Measurements from ENCODE around the gene SLC5A4. TPM values are rescaled to one million over a fixed set of nuclear protein-coding genes. Genes with fewer than 3 reads are reported as not detected.
"Not testable (repeated sequence)": the region's sequence is repeated elsewhere in the genome, so short reads cannot be mapped to it uniquely, and the experiment has no call there.

Gene SLC5A4
- polyA plus RNA-seq, 1 experiment: not detected

DNA sequence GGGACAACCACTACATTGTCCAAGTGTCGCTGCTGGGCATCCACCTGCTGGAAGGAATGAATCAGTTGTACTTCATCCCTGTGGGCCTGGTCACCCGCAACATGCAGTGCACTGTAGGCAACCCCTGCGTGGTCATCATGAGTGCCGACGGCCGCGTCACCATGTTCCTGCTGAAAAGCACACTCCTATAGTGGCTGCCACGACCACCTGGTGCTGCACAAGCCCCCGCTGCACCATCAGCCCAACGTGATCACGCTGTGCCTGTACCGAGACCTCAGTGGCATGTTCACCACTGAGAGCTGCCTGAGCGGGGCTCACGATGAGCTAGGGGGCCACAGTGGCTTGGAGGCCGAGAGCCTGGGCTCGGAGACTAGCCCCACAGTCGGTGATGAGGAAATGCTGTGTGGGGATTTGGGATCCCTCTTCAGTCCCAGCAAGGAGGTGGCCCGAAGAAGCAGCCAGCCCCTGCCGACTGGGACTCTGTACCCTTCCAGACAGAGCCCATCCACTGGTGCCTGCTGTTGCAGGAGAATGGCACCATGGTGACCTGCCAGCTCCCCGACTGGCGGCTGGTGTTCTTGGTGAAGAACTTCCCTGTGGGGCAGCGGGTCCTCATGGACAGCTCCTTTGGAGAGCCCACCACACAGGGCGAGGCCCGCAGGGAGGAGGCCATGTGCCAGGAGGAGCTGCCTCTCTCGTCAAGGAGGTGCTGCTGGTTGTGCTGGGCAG, 15.7 kb upstream of the SLC5A4 start:
- no peaks in the 10 kb centered on the region for H3K27me3 ChIP-seq (ENCODE audit: control insufficient read depth, insufficient read depth, low read length)
- ChIA-PET CTCF (no interaction called here), POLR2A (no interaction called here)
- no peak for DNase-seq (ENCODE audit: low read depth, low spot score)
- no peak overlapping the region for H3K4me3 ChIP-seq (ENCODE audit: low read depth, low read length)
- TF ChIP-seq, protein P1, sequence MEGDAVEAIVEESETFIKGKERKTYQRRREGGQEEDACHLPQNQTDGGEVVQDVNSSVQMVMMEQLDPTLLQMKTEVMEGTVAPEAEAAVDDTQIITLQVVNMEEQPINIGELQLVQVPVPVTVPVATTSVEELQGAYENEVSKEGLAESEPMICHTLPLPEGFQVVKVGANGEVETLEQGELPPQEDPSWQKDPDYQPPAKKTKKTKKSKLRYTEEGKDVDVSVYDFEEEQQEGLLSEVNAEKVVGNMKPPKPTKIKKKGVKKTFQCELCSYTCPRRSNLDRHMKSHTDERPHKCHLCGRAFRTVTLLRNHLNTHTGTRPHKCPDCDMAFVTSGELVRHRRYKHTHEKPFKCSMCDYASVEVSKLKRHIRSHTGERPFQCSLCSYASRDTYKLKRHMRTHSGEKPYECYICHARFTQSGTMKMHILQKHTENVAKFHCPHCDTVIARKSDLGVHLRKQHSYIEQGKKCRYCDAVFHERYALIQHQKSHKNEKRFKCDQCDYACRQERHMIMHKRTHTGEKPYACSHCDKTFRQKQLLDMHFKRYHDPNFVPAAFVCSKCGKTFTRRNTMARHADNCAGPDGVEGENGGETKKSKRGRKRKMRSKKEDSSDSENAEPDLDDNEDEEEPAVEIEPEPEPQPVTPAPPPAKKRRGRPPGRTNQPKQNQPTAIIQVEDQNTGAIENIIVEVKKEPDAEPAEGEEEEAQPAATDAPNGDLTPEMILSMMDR (IDR thresholded peaks at IDR 0.05; ENCODE audit: low read depth, low read length): no peak
- no peaks in the 10 kb centered on the region; the same call in 1 of the 2 replicates for H3K9me3 ChIP-seq (ENCODE audit: control insufficient read depth, insufficient read depth, low read length)
- no peak overlapping the region for H3K27ac ChIP-seq (ENCODE audit: low read depth, low read length)

GRCh38 chr22:32269316-32269715, 14.2 kb upstream of the SLC5A4 start:
- TF ChIP-seq, protein P1 (IDR thresholded peaks at IDR 0.05; ENCODE audit: low read depth, low read length): no peak
- CTCF ChIA-PET: no interaction called here

DNA sequence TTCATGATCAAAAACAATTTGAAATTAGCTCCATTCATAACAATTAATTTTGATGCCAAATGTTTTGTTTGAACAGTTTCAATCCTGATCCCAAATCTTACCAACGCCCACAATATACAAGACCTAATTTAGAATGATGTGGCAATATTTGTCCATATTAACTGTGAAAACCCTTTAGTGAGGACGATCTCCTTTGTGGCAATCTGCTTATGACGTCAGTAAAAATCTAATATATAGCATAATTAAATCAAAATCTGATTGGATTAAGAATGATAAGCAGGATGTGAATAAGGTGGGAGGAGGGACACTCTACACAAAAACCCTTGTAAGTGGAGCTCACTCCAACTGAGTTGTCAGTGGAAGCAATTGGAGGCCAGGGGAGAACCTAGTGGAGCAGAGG, 11.9 kb upstream of the SLC5A4 start:
- ChIA-PET CTCF (interaction anchor here (0.8 to 3.2 kb wide), 18 partner anchors 8 to 602 kb away, joined by 3 to 64 read pairs (median 4); no protein-coding TSS in a partner anchor), POLR2A (no interaction called here)
- TF ChIP-seq, protein P1 (IDR thresholded peaks at IDR 0.05; ENCODE audit: low read depth, low read length): no peak
- Histone ChIP-seq H3K4me3 (ENCODE audit: low read depth, low read length) (no peak overlapping the region), H3K27ac (ENCODE audit: low read depth, low read length) (no peak overlapping the region), H3K9me3 (ENCODE audit: control insufficient read depth, insufficient read depth, low read length) (no peaks in the 10 kb centered on the region; the same call in 1 of the 2 replicates), H3K27me3 (ENCODE audit: control insufficient read depth, insufficient read depth, low read length) (no peaks in the 10 kb centered on the region)
- no peak for DNase-seq (ENCODE audit: low read depth, low spot score)

More at GRCh38 chr22:32269316-32269715, 14.2 kb upstream of the SLC5A4 start:
- H3K9me3 ChIP-seq (ENCODE audit: control insufficient read depth, insufficient read depth, low read length): no peaks in the 10 kb centered on the region; the same call in 1 of the 2 replicates
- H3K27me3 ChIP-seq (ENCODE audit: control insufficient read depth, insufficient read depth, low read length): no peaks in the 10 kb centered on the region
- H3K27ac ChIP-seq (ENCODE audit: low read depth, low read length): no peak overlapping the region
- DNase-seq (ENCODE audit: low read depth, low spot score): no peak
- no peak overlapping the region for H3K4me3 ChIP-seq (ENCODE audit: low read depth, low read length)
- POLR2A ChIA-PET: no interaction called here

DNA sequence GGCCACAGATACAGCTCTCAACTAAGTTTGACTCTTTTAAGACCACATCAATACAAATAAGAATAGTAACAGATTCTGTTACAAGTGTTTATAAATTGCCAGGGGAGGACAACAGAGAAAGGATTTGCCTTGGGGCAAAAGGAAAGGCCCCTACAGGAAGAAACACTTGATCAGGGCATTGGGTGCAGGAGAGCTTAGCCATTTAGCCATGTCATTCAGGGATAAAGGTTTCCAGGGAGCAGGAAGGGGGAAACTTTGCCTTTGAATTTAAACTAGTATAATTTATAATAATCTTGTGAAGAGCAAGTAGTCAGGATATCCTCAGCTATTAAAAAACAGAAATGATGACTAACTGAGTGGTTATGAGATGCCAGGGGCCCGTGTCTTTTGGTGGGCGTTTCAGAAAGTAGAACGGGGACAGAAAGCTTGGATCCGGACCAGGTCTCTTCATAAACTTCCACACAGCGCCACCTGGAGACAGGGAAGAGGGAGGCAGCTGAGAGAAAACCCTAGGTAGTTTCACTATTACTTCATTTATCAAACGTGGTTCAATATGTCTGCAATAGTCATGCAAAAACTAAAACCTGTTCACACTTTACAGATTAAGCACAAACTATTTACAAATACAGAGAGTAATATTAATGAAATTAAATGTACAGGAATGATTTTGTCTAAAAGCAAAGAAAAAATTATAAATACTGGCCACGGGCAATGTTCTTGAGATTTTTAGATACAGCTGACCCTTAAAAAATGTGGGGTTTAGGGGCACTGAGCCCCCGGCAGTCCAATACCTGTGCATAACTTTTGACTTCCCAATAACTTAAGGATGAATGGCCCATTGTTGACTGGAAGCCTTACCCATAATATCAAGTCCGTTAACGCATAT, 11.0 kb upstream of the SLC5A4 start:
- TF ChIP-seq, protein P1 (IDR thresholded peaks at IDR 0.05; ENCODE audit: low read depth, low read length): peak; percentile 89
- Histone ChIP-seq H3K27me3 (ENCODE audit: control insufficient read depth, insufficient read depth, low read length) (no peaks in the 10 kb centered on the region), H3K4me3 (ENCODE audit: low read depth, low read length) (no peak overlapping the region), H3K27ac (ENCODE audit: low read depth, low read length) (no peak overlapping the region), H3K9me3 (ENCODE audit: control insufficient read depth, insufficient read depth, low read length) (no peaks in the 10 kb centered on the region)
- ChIA-PET POLR2A (no interaction called here), CTCF (interaction anchor here (0.6 to 3.2 kb wide), 44 partner anchors 8 to 776 kb away, joined by 3 to 64 read pairs (median 4); partner anchors contain the start of genes PISD and SLC5A4)
- peak; percentile 13 for DNase-seq (ENCODE audit: low read depth, low spot score)

DNA sequence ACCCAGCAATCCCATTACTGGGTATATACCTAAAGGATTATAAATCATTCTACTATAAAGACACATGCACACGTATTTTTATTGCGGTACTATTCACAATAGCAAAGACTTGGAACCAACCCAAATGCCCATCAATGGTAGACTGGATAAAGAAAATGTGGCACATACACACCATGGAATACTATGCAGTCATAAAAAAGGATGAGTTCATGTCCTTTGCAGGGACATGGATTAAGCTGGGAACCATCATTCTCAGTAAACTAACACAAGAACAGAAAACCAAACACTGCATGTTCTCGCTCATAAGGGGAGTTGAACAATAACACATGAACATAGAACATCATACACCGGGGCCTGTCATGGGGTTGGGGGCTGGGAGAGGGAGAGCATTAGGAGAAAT, 8.5 kb upstream of the SLC5A4 start:
- POLR2A ChIA-PET; DNase-seq (ENCODE audit: low read depth, low spot score); H3K27me3 ChIP-seq (ENCODE audit: control insufficient read depth, insufficient read depth, low read length); CTCF ChIA-PET; H3K27ac ChIP-seq (ENCODE audit: low read depth, low read length); H3K4me3 ChIP-seq (ENCODE audit: low read depth, low read length); H3K9me3 ChIP-seq (ENCODE audit: control insufficient read depth, insufficient read depth, low read length): not testable (repeated sequence)

All from AG04450 (cell line).